Sigmoid colon (tissue), 4 donors: ENCODE data around the gene ASB3.

ENCODE experiments used
- POLR2A ChIP-seq, 2 donors: fragments of 450-650 bp; IDR thresholded peaks; one replicate each; pipeline ENCODE4 v1.6.1; 2016; ENCODE audit warnings: antibody characterized with exemption in 2 of 2, mild to moderate bottlenecking in 2 of 2, moderate library complexity in 2 of 2
- POLR2AphosphoS5 ChIP-seq, 4 donors: sonication (generic); formaldehyde crosslinking; IDR thresholded peaks; one replicate each; pipeline ENCODE4 v1.6.1; 2017; ENCODE audit warnings: antibody characterized with exemption in 4 of 4
- TF ChIP-seq, protein P1 (sequence below), 4 experiments: fragments of 450-650 bp in 3 of 4; fragments of 200-600 bp in 1 of 4; IDR thresholded peaks; one replicate each; pipeline ENCODE4 v1.5.1; 2016 to 2019; ENCODE audit warnings: antibody characterized with exemption in 4 of 4, mild to moderate bottlenecking in 3 of 4, moderate library complexity in 2 of 4

DNA sequence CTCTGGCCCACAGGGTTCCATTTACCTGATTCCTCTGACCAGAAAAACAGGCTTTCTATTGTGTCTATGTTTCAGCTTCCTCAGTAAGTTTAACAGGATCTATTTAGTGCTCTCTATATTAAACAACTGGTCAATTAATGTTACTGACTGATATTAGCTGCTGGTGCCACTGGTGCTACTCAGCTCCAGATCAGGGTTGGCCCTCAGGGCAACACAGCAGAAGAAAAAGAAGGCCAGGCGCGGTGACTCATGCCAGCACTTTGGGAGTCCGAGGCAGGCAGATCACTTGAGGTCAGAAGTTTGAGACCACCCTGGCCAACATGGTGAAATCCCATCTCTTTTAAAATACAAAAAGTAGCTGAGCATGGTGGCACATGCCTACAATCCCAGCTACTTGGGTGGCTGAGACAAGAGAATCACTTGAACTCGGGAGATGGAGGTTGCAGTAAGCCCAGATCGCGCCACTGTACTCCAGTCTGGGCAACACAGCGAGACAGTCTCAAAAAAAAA lies 75.4 kb downstream of the ASB3 start:
- no peak for TF ChIP-seq POLR2AphosphoS5 (IDR thresholded peaks at IDR 0.05)
- TF ChIP-seq POLR2A (IDR thresholded peaks at IDR 0.05), result no peak
- TF ChIP-seq, protein P1, sequence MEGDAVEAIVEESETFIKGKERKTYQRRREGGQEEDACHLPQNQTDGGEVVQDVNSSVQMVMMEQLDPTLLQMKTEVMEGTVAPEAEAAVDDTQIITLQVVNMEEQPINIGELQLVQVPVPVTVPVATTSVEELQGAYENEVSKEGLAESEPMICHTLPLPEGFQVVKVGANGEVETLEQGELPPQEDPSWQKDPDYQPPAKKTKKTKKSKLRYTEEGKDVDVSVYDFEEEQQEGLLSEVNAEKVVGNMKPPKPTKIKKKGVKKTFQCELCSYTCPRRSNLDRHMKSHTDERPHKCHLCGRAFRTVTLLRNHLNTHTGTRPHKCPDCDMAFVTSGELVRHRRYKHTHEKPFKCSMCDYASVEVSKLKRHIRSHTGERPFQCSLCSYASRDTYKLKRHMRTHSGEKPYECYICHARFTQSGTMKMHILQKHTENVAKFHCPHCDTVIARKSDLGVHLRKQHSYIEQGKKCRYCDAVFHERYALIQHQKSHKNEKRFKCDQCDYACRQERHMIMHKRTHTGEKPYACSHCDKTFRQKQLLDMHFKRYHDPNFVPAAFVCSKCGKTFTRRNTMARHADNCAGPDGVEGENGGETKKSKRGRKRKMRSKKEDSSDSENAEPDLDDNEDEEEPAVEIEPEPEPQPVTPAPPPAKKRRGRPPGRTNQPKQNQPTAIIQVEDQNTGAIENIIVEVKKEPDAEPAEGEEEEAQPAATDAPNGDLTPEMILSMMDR (IDR thresholded peaks at IDR 0.05), result no peak
